ENCODE data around the gene PCBD2.

Gene PCBD2

DNA sequence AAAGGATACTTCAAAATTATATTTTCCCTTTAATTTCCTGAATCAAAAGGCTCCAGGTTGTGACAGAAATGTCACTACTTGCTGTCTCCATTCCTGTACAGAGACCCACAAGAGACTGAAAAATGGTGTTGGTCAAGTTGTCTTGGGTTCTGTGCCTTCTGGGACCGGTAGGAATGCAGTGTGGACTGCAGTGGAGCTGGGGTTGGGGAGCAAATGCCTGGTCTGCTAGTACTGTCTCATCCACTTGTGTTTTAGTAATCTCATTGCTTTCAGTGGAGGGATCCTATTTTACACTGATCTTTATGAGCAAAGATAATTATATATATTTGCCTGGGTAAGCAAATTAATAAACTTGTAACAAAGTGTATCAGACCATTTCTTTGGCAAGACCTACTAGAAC lies 38.6 kb downstream of the PCBD2 start:
- no peak overlapping the region; the same call in 1 of the 2 replicates for H3K4me2 ChIP-seq (ENCODE audit: low read length)
- no peaks in the 10 kb centered on the region for H3F3A ChIP-seq (ENCODE audit: insufficient read depth, low read length)
- no peak overlapping the region for H3K4me3 ChIP-seq (ENCODE audit: low read depth, low read length, poor library complexity, severe bottlenecking)

DNA sequence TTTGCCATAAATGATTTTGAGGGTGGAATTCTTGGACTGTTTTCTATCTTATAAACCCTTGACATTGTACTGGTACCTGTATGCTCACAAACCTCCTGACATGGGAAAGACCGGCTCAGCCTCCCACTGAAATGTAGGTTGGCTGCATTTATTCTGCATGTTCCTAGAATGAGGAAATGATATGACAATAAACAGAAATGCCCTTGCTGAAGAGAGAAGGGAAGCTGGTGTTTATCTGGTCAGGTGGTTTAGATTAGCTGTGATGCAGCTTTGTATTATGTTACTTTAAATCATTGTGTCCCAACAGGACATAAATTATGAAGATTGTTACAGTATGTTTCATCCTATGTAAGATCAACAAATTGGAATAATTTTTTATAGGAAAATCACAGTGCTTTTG lies 39.7 kb downstream of the PCBD2 start:
- no peaks in the 10 kb centered on the region for H3K27me3 ChIP-seq (ENCODE audit: insufficient read depth, low read length)
- H3K9ac ChIP-seq (ENCODE audit: low read length): no peak overlapping the region
- no peaks in the 10 kb centered on the region for H3K36me3 ChIP-seq (ENCODE audit: insufficient read depth, low read length)
- TF ChIP-seq, protein P1, sequence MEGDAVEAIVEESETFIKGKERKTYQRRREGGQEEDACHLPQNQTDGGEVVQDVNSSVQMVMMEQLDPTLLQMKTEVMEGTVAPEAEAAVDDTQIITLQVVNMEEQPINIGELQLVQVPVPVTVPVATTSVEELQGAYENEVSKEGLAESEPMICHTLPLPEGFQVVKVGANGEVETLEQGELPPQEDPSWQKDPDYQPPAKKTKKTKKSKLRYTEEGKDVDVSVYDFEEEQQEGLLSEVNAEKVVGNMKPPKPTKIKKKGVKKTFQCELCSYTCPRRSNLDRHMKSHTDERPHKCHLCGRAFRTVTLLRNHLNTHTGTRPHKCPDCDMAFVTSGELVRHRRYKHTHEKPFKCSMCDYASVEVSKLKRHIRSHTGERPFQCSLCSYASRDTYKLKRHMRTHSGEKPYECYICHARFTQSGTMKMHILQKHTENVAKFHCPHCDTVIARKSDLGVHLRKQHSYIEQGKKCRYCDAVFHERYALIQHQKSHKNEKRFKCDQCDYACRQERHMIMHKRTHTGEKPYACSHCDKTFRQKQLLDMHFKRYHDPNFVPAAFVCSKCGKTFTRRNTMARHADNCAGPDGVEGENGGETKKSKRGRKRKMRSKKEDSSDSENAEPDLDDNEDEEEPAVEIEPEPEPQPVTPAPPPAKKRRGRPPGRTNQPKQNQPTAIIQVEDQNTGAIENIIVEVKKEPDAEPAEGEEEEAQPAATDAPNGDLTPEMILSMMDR (IDR thresholded peaks at IDR 0.05; ENCODE audit: low read length): no peak
- TF ChIP-seq EZH2 (IDR thresholded peaks at IDR 0.05; ENCODE audit: borderline replicate concordance, low read length): no peak
- H2AFZ ChIP-seq (ENCODE audit: low read length): no peak overlapping the region
- H3F3A ChIP-seq (ENCODE audit: insufficient read depth, low read length): no peaks in the 10 kb centered on the region
- no peaks in the 10 kb centered on the region for H3K9me3 ChIP-seq (ENCODE audit: low read length)
- no peaks in the 10 kb centered on the region for H4K20me1 ChIP-seq (ENCODE audit: insufficient read depth, low read length)
- H3K27ac ChIP-seq (ENCODE audit: low read depth, low read length, poor library complexity, severe bottlenecking): no peak overlapping the region
- no peak overlapping the region for H3K4me2 ChIP-seq (ENCODE audit: low read length)
- no peaks in the 10 kb centered on the region for H3K79me2 ChIP-seq (ENCODE audit: insufficient read depth, low read length)
- H3K4me3 ChIP-seq (ENCODE audit: low read depth, low read length, poor library complexity, severe bottlenecking): no peak overlapping the region
- H3K9me2 ChIP-seq (ENCODE audit: low read depth, low read length): no peaks in the 10 kb centered on the region
- H3K4me1 ChIP-seq (ENCODE audit: insufficient read depth, low read length, severe bottlenecking): peaks cover 18% of the 10 kb centered on the region

More for the DNA sequence above, 38.6 kb downstream of the PCBD2 start:
- no peaks in the 10 kb centered on the region for H3K36me3 ChIP-seq (ENCODE audit: insufficient read depth, low read length)
- no peak overlapping the region for H2AFZ ChIP-seq (ENCODE audit: low read length)
- peaks cover 18% of the 10 kb centered on the region for H3K4me1 ChIP-seq (ENCODE audit: insufficient read depth, low read length, severe bottlenecking)
- TF ChIP-seq EZH2 (IDR thresholded peaks at IDR 0.05; ENCODE audit: borderline replicate concordance, low read length): no peak
- TF ChIP-seq, protein P1 (IDR thresholded peaks at IDR 0.05; ENCODE audit: low read length): no peak
- H3K9ac ChIP-seq (ENCODE audit: low read length): no peak overlapping the region
- no peaks in the 10 kb centered on the region for H3K27me3 ChIP-seq (ENCODE audit: insufficient read depth, low read length)
- H4K20me1 ChIP-seq (ENCODE audit: insufficient read depth, low read length): no peaks in the 10 kb centered on the region
- H3K9me3 ChIP-seq (ENCODE audit: low read length): no peaks in the 10 kb centered on the region
- H3K27ac ChIP-seq (ENCODE audit: low read depth, low read length, poor library complexity, severe bottlenecking): no peak overlapping the region
- H3K79me2 ChIP-seq (ENCODE audit: insufficient read depth, low read length): no peaks in the 10 kb centered on the region
- H3K9me2 ChIP-seq (ENCODE audit: low read depth, low read length): no peaks in the 10 kb centered on the region

- TF ChIP-seq, protein P1 (IDR thresholded peaks at IDR 0.05; ENCODE audit: low read length): no peak
- no peak for TF ChIP-seq EZH2 (IDR thresholded peaks at IDR 0.05; ENCODE audit: borderline replicate concordance, low read length)
- no peaks in the 10 kb centered on the region for H3K36me3 ChIP-seq (ENCODE audit: insufficient read depth, low read length)
- H3K4me2 ChIP-seq (ENCODE audit: low read length): no peak overlapping the region
- no peaks in the 10 kb centered on the region for H4K20me1 ChIP-seq (ENCODE audit: insufficient read depth, low read length)
- H3K27me3 ChIP-seq (ENCODE audit: insufficient read depth, low read length): no peaks in the 10 kb centered on the region
- no peaks in the 10 kb centered on the region for H3K9me3 ChIP-seq (ENCODE audit: low read length)
- H3F3A ChIP-seq (ENCODE audit: insufficient read depth, low read length): no peaks in the 10 kb centered on the region
- no peak overlapping the region for H2AFZ ChIP-seq (ENCODE audit: low read length)
- H3K9ac ChIP-seq (ENCODE audit: low read length): no peak overlapping the region
- H3K9me2 ChIP-seq (ENCODE audit: low read depth, low read length): no peaks in the 10 kb centered on the region
- H3K4me1 ChIP-seq (ENCODE audit: insufficient read depth, low read length, severe bottlenecking): peaks cover 18% of the 10 kb centered on the region
- no peak overlapping the region for H3K27ac ChIP-seq (ENCODE audit: low read depth, low read length, poor library complexity, severe bottlenecking)
- H3K79me2 ChIP-seq (ENCODE audit: insufficient read depth, low read length): no peaks in the 10 kb centered on the region
- no peak overlapping the region for H3K4me3 ChIP-seq (ENCODE audit: low read depth, low read length, poor library complexity, severe bottlenecking)
Observed at GRCh38 chr5:134945041-134945440, 40.1 kb downstream of the PCBD2 start.
